MM.1S (cell line): ENCODE measurements around the gene AIMP1.

Source experiments
- DNase-seq: peaks from one replicate; pipeline ENCODE4 v3.0.0-alpha.2; 2015
- H2AFZ ChIP-seq: fragments of 300-600 bp; sonication (generic); 2 replicates; pipeline ENCODE4 v1.6.0; 2016; ENCODE audit warnings: antibody characterized with exemption, low read length
- H3F3A ChIP-seq: fragments of 300-600 bp; sonication (generic); 2 replicates; pipeline ENCODE4 v1.6.1; 2016; ENCODE audit warnings: mild to moderate bottlenecking, antibody characterized with exemption, low read length, moderate library complexity, mixed read lengths; ENCODE audit not compliant: insufficient read depth
- H3K27ac ChIP-seq: fragments of 300-600 bp; sonication (generic); 2 replicates; pipeline ENCODE4 v1.5.1; 2016; ENCODE audit warnings: mild to moderate bottlenecking, low read length
- H3K27me3 ChIP-seq: fragments of 300-600 bp; sonication (generic); replicated peaks from 2 replicates; pipeline ENCODE4 v1.6.0; 2016; ENCODE audit warnings: low read length; ENCODE audit not compliant: insufficient read depth
- H3K36me3 ChIP-seq: fragments of 300-600 bp; sonication (generic); replicated peaks from 2 replicates; pipeline ENCODE4 v1.6.1; 2016; ENCODE audit warnings: mild to moderate bottlenecking, low read length, mixed read lengths; ENCODE audit not compliant: insufficient read depth
- H3K4me1 ChIP-seq: fragments of 300-600 bp; sonication (generic); 2 replicates; pipeline ENCODE4 v1.6.1; 2016; ENCODE audit warnings: low read length, mixed read lengths
- H3K4me2 ChIP-seq: fragments of 300-600 bp; sonication (generic); 2 replicates; pipeline ENCODE4 v1.6.0; 2016; ENCODE audit warnings: low read depth, low read length
- H3K4me3 ChIP-seq: fragments of 300-600 bp; sonication (generic); 2 replicates; pipeline ENCODE4 v1.5.1; 2016; ENCODE audit warnings: low read length, mixed read lengths
- H3K79me2 ChIP-seq: fragments of 300-600 bp; sonication (generic); 2 replicates; pipeline ENCODE4 v1.6.1; 2016; ENCODE audit warnings: mixed run types, low read length, mixed read lengths
- H3K9ac ChIP-seq: fragments of 300-600 bp; sonication (generic); 2 replicates; pipeline ENCODE4 v1.6.1; 2016; ENCODE audit warnings: low read length, mixed read lengths
- H3K9me2 ChIP-seq: fragments of 300-600 bp; sonication (generic); replicated peaks from 2 replicates; pipeline ENCODE4 v1.6.1; 2016; ENCODE audit warnings: mild to moderate bottlenecking, low read length, mixed read lengths; ENCODE audit not compliant: insufficient read depth
- H3K9me3 ChIP-seq: fragments of 300-600 bp; sonication (generic); replicated peaks from 2 replicates; pipeline ENCODE4 v1.6.1; 2016; ENCODE audit warnings: mild to moderate bottlenecking, low read length, mixed read lengths; ENCODE audit not compliant: insufficient read depth
- H4K20me1 ChIP-seq: fragments of 300-600 bp; sonication (generic); 2 replicates; pipeline ENCODE4 v1.6.1; 2016; ENCODE audit warnings: mild to moderate bottlenecking, low read length, moderate library complexity, mixed read lengths; ENCODE audit not compliant: insufficient read depth
- CTCF ChIP-seq: fragments of 300-600 bp; sonication (generic); IDR thresholded peaks from 2 replicates; pipeline ENCODE4 v1.5.1; 2016; ENCODE audit warnings: antibody characterized with exemption, low read length, mixed read lengths
- EZH2 ChIP-seq: fragments of 300-600 bp; sonication (generic); optimal IDR thresholded peaks from 2 replicates; pipeline ENCODE3; 2017; ENCODE audit warnings: low read depth, mild to moderate bottlenecking, antibody characterized with exemption, low read length, mixed read lengths
- EZH2phosphoT487 ChIP-seq: fragments of 300-600 bp; sonication (generic); IDR thresholded peaks from 2 replicates; pipeline ENCODE4 v1.6.1; 2018; ENCODE audit warnings: antibody characterized with exemption, low read length

Gene AIMP1

GRCh38 chr4:106270736-106271135 is 45.6 kb upstream of the AIMP1 start:
- Histone ChIP-seq H3K79me2 (no peaks in the 10 kb centered on the region), H3K27me3 (no peaks in the 10 kb centered on the region)
- no peak for DNase-seq

GRCh38 chr4:106273831-106274230 is 42.5 kb upstream of the AIMP1 start:
- Histone ChIP-seq H2AFZ (no peak overlapping the region), H3K4me1 (peaks cover 11% of the 10 kb centered on the region; the same call in 1 of the 2 replicates), H3K36me3 (no peaks in the 10 kb centered on the region), H3K27me3 (no peaks in the 10 kb centered on the region), H3K9ac (no peak overlapping the region), H3K9me3 (no peaks in the 10 kb centered on the region), H3K4me3 (no peak overlapping the region), H3K79me2 (no peaks in the 10 kb centered on the region), H3K4me2 (no peak overlapping the region), H3K9me2 (no peaks in the 10 kb centered on the region), H4K20me1 (no peaks in the 10 kb centered on the region), H3K27ac (no peak overlapping the region), H3F3A (no peaks in the 10 kb centered on the region)
- DNase-seq, result no peak
- no peak for TF ChIP-seq EZH2
- TF ChIP-seq CTCF, result no peak
- TF ChIP-seq EZH2phosphoT487, result no peak

More at GRCh38 chr4:106270736-106271135, 45.6 kb upstream of the AIMP1 start:
- Histone ChIP-seq H2AFZ (no peak overlapping the region), H3K36me3 (no peaks in the 10 kb centered on the region), H3K4me2 (no peak overlapping the region; the same call in 1 of the 2 replicates), H3K4me1 (peaks cover 11% of the 10 kb centered on the region; the same call in 1 of the 2 replicates), H3K27ac (no peak overlapping the region), H3K9ac (no peak overlapping the region), H3K9me3 (no peaks in the 10 kb centered on the region), H3F3A (no peaks in the 10 kb centered on the region), H3K4me3 (no peak overlapping the region), H3K9me2 (no peaks in the 10 kb centered on the region), H4K20me1 (no peaks in the 10 kb centered on the region)
- TF ChIP-seq CTCF (no peak), EZH2 (no peak), EZH2phosphoT487 (no peak)

GRCh38 chr4:106277140-106277675 is 39.1 kb upstream of the AIMP1 start:
- no peaks in the 10 kb centered on the region for H3K9me2 ChIP-seq
- no peak for DNase-seq
- no peak overlapping the region for H3K4me3 ChIP-seq
- no peak for TF ChIP-seq CTCF
- TF ChIP-seq EZH2, result no peak
- no peak for TF ChIP-seq EZH2phosphoT487
- H3K9ac ChIP-seq, result no peak overlapping the region
- peaks cover 13% of the 10 kb centered on the region; the same call in 1 of the 2 replicates for H3F3A ChIP-seq
- H3K27ac ChIP-seq, result no peak overlapping the region
- no peak overlapping the region for H2AFZ ChIP-seq
- H3K36me3 ChIP-seq, result no peaks in the 10 kb centered on the region
- no peak overlapping the region for H3K4me2 ChIP-seq
- peaks cover 24% of the 10 kb centered on the region for H3K4me1 ChIP-seq
- no peaks in the 10 kb centered on the region for H3K79me2 ChIP-seq
- H3K27me3 ChIP-seq, result no peaks in the 10 kb centered on the region
- no peaks in the 10 kb centered on the region for H3K9me3 ChIP-seq
- H4K20me1 ChIP-seq, result no peaks in the 10 kb centered on the region
